Right cardiac atrium (tissue), 5 donors: ENCODE data around the gene NKIRAS2. TPM values are rescaled to one million over a fixed set of nuclear protein-coding genes. Genes with fewer than 3 reads are reported as not detected.

Experiments used
- ATAC-seq, 2 donors: fragments of 200-7000 bp; cut with Tn5 transposase; one replicate each; pipeline versions ENCODE4 v1.8.0 to v1.9.1; 2020; ENCODE audit warnings: moderate library complexity in 2 of 2, mild to moderate bottlenecking in 1 of 2
- DNase-seq, 3 donors: peaks; one replicate each; pipeline ENCODE4 v3.0.0-alpha.2; 2020
- H3K27ac ChIP-seq: one replicate; pipeline ENCODE4 v1.5.1; 2013; ENCODE audit warnings: mild to moderate bottlenecking, low read length, control low read depth, moderate library complexity
- H3K27me3 ChIP-seq: one replicate; pipeline ENCODE4 v1.6.1; 2013; ENCODE audit not compliant: control insufficient read depth, insufficient read depth
- H3K4me1 ChIP-seq: one replicate; pipeline ENCODE4 v1.6.1; 2013; ENCODE audit warnings: low read length; ENCODE audit not compliant: control insufficient read depth, insufficient read depth
- H3K4me3 ChIP-seq: one replicate; pipeline ENCODE4 v1.5.1; 2013; ENCODE audit warnings: low read length, control low read depth
- H3K9me3 ChIP-seq: one replicate; pipeline ENCODE4 v1.6.1; 2013; ENCODE audit warnings: low read length; ENCODE audit not compliant: control insufficient read depth
- WGBS: extraction: QIAGEN DNeasy Blood & Tissue Kit; methylation state at CpG from one replicate; pipeline ENCODE4 v1.1.7; 2013; 5-methylcytosine and 5-hydroxymethylcytosine counted together
- intact Hi-C, 4 donors: fragments of 100-400 bp; cut with DNase I; formaldehyde crosslinking; loops; one replicate each; pipeline versions ENCODE4 v1.11.0 to v1.14.0; 2022 to 2023
- polyA plus RNA-seq: library from polyadenylated mRNA; stranded (reverse); fragments of 200-250 nt; gene quantifications from one replicate; pipeline ENCODE4 v1.2.3, GENCODE V29; 2013
- total RNA-seq, 4 donors: library from RNA; stranded (reverse); fragmentation: NEBNext Ultra II Directional; extraction: Animal tissue kit (Norgen Biotek cat#: 25700); gene quantifications; one replicate each; pipeline ENCODE4 v1.2.1, GENCODE V29; 2021
- donor health status: healthy with polysubstance abuse.
- donor health status: DM: no; HTN: yes; CAD: no.
- donor health status: DM: no; HTN: no; CAD: no.
- donor health status: DM: no; HTN: yes; CAD: no; lungs with severe emphysema.
- donor health status: DM: yes; HTN: yes; CAD: no.

NKIRAS2 gene
- total and polyA plus RNA-seq, 5 donors, result 39.1 to 53.9 (median 41.1) TPM

GRCh38 chr17:41976142-41976768 is 43.6 kb upstream of the NKIRAS2 start:
- WGBS, result 65% methylated on average over 11 of the region's 11 CpGs
- Histone ChIP-seq H3K27me3 (no peaks in the 10 kb centered on the region), H3K27ac (no peak overlapping the region), H3K9me3 (no peaks in the 10 kb centered on the region), H3K4me3 (no peak overlapping the region), H3K4me1 (peaks cover 2% of the 10 kb centered on the region)
- peak in 1 of 2 donors; percentile 53 for ATAC-seq
- DNase-seq, result peak in 1 of 3 donors; percentile 70
- intact Hi-C loops, result no loop called here

GRCh38 chr17:41977991-41978390 is 41.9 kb upstream of the NKIRAS2 start:
- intact Hi-C loops, result no loop called here

GRCh38 chr17:41982026-41982760 is 37.7 kb upstream of the NKIRAS2 start:
- no peak overlapping the region for H3K4me3 ChIP-seq
- no peaks in the 10 kb centered on the region for H3K4me1 ChIP-seq
- no peak overlapping the region for H3K27ac ChIP-seq
- ATAC-seq, result no peak
- DNase-seq, result no peak
- H3K9me3 ChIP-seq, result no peaks in the 10 kb centered on the region
- intact Hi-C loops, result no loop called here
- WGBS, result 92% methylated on average over 14 of the region's 14 CpGs
- H3K27me3 ChIP-seq, result no peaks in the 10 kb centered on the region

More at GRCh38 chr17:41977991-41978390, 41.9 kb upstream of the NKIRAS2 start:
- H3K4me3 ChIP-seq, result no peak overlapping the region
- ATAC-seq (no peak), DNase-seq (no peak)
- no peaks in the 10 kb centered on the region for H3K9me3 ChIP-seq
- H3K4me1 ChIP-seq, result peaks cover 2% of the 10 kb centered on the region
- 91% methylated on average over 4 of the region's 4 CpGs for WGBS
- no peak overlapping the region for H3K27ac ChIP-seq
- no peaks in the 10 kb centered on the region for H3K27me3 ChIP-seq

GRCh38 chr17:41984454-41984853 is 35.4 kb upstream of the NKIRAS2 start:
- Histone ChIP-seq H3K9me3 (no peaks in the 10 kb centered on the region), H3K27ac (no peak overlapping the region), H3K4me1 (no peaks in the 10 kb centered on the region), H3K4me3 (no peak overlapping the region), H3K27me3 (no peaks in the 10 kb centered on the region)
- intact Hi-C loops, result no loop called here
- peak in 1 of 3 donors; percentile 64 for DNase-seq
- WGBS, result 72% methylated on average over 8 of the region's 8 CpGs
- ATAC-seq, result peak; percentile 50 to 63

GRCh38 chr17:41985919-41986318 is 34.0 kb upstream of the NKIRAS2 start:
- Histone ChIP-seq H3K27me3 (no peaks in the 10 kb centered on the region), H3K27ac (no peak overlapping the region), H3K9me3 (no peaks in the 10 kb centered on the region), H3K4me1 (no peaks in the 10 kb centered on the region), H3K4me3 (no peak overlapping the region)
- intact Hi-C loops, result no loop called here
- WGBS, result 94% methylated on average over 8 of the region's 8 CpGs
- ATAC-seq, result no peak
- no peak for DNase-seq

- ATAC-seq (no peak), DNase-seq (no peak)
- no peaks in the 10 kb centered on the region for H3K9me3 ChIP-seq
- 93% methylated on average over 1 of the region's 1 CpG for WGBS
- no peak overlapping the region for H3K27ac ChIP-seq
- H3K4me3 ChIP-seq, result no peak overlapping the region
- no peaks in the 10 kb centered on the region for H3K27me3 ChIP-seq
- intact Hi-C loops, result no loop called here
- no peaks in the 10 kb centered on the region for H3K4me1 ChIP-seq
Measured at GRCh38 chr17:41986634-41987033, 33.3 kb upstream of the NKIRAS2 start.

- WGBS, result 75% methylated on average over 3 of the region's 3 CpGs
- Histone ChIP-seq H3K9me3 (no peaks in the 10 kb centered on the region), H3K4me3 (no peak overlapping the region), H3K27ac (no peak overlapping the region), H3K4me1 (no peaks in the 10 kb centered on the region), H3K27me3 (no peaks in the 10 kb centered on the region)
- ATAC-seq (no peak), DNase-seq (no peak)
- intact Hi-C loops, result no loop called here
Measured at GRCh38 chr17:41987642-41988041, 32.2 kb upstream of the NKIRAS2 start.

GRCh38 chr17:41988418-41988817 is 31.5 kb upstream of the NKIRAS2 start:
- ATAC-seq (no peak), DNase-seq (no peak)
- H3K4me3 ChIP-seq, result no peak overlapping the region
- H3K4me1 ChIP-seq, result no peaks in the 10 kb centered on the region
- intact Hi-C loops, result no loop called here
- no peak overlapping the region for H3K27ac ChIP-seq
- 95% methylated on average over 2 of the region's 2 CpGs for WGBS
- H3K9me3 ChIP-seq, result no peaks in the 10 kb centered on the region
- H3K27me3 ChIP-seq, result no peaks in the 10 kb centered on the region

- Histone ChIP-seq H3K27ac (no peak overlapping the region), H3K27me3 (no peaks in the 10 kb centered on the region), H3K4me3 (no peak overlapping the region), H3K4me1 (no peaks in the 10 kb centered on the region), H3K9me3 (no peaks in the 10 kb centered on the region)
- no peak for ATAC-seq
- DNase-seq, result no peak
- intact Hi-C loops, result no loop called here
- 76% methylated on average over 5 of the region's 5 CpGs for WGBS
Measured at GRCh38 chr17:41989702-41990419, 30.0 kb upstream of the NKIRAS2 start.

- Histone ChIP-seq H3K27me3 (no peaks in the 10 kb centered on the region), H3K4me3 (no peak overlapping the region), H3K27ac (no peak overlapping the region), H3K4me1 (no peaks in the 10 kb centered on the region), H3K9me3 (no peaks in the 10 kb centered on the region)
- DNase-seq (no peak), ATAC-seq (no peak)
- intact Hi-C loops, result no loop called here
- WGBS, result 49% methylated on average over 3 of the region's 3 CpGs
Measured at GRCh38 chr17:41992576-41992975, 27.3 kb upstream of the NKIRAS2 start.

GRCh38 chr17:41996855-41997164 is 23.1 kb upstream of the NKIRAS2 start:
- H3K4me1 ChIP-seq, result peaks cover 3% of the 10 kb centered on the region
- WGBS, result 92% methylated on average over 2 of the region's 2 CpGs
- no peak for ATAC-seq

More at GRCh38 chr17:41996855-41997164, 23.1 kb upstream of the NKIRAS2 start:
- H3K27ac ChIP-seq, result no peak overlapping the region
- H3K27me3 ChIP-seq, result no peaks in the 10 kb centered on the region
- DNase-seq, result no peak
- H3K9me3 ChIP-seq, result no peaks in the 10 kb centered on the region
- intact Hi-C loops, result no loop called here
- no peak overlapping the region for H3K4me3 ChIP-seq
